RWPE2 (cell line): Measurements from ENCODE around the gene XPR1.
A peak's percentile ranks its signal among the peaks of the same experiment; 100 is the strongest.

Source experiments
- ATAC-seq: fragments of 200-7000 bp; cut with Tn5 transposase; 3 replicates; pipeline ENCODE4 v1.9.1; 2021; ENCODE audit warnings: low read depth
- DNase-seq: peaks from one replicate; pipeline ENCODE4 v3.0.0-alpha.2; 2020; ENCODE audit warnings: low spot score
- H3K27ac ChIP-seq: fragments of 450-650 bp; 2 replicates; pipeline ENCODE4 v1.5.1; 2017; ENCODE audit warnings: mild to moderate bottlenecking; ENCODE audit not compliant: poor library complexity, severe bottlenecking
- H3K27me3 ChIP-seq: fragments of 250-450 bp; sonication (Bioruptor Pico); 2 replicates; pipeline ENCODE4 v1.5.1; 2021; ENCODE audit warnings: mild to moderate bottlenecking, moderate library complexity; ENCODE audit not compliant: insufficient read depth, poor library complexity, severe bottlenecking
- H3K36me3 ChIP-seq: fragments of 250-450 bp; sonication (Bioruptor Pico); 2 replicates; pipeline ENCODE4 v1.5.1; 2020; ENCODE audit warnings: low read depth, mild to moderate bottlenecking, moderate library complexity
- H3K4me1 ChIP-seq: fragments of 250-450 bp; sonication (Bioruptor Pico); 2 replicates; pipeline ENCODE4 v1.5.1; 2021; ENCODE audit warnings: mild to moderate bottlenecking, moderate library complexity; ENCODE audit not compliant: insufficient read depth, poor library complexity, severe bottlenecking
- H3K4me3 ChIP-seq: fragments of 250-450 bp; sonication (Bioruptor Pico); 2 replicates; pipeline ENCODE4 v1.5.1; 2021; ENCODE audit warnings: mild to moderate bottlenecking, moderate library complexity; ENCODE audit not compliant: severe bottlenecking
- H3K9me3 ChIP-seq: fragments of 250-450 bp; sonication (Bioruptor Pico); 2 replicates; pipeline ENCODE4 v1.5.1; 2021; ENCODE audit warnings: mild to moderate bottlenecking, moderate library complexity; ENCODE audit not compliant: severe bottlenecking
- TF ChIP-seq, protein P1 (sequence below): fragments of 450-650 bp; IDR thresholded peaks from one replicate; pipeline ENCODE4 v1.5.1; 2017; ENCODE audit warnings: mild to moderate bottlenecking, moderate library complexity; ENCODE audit not compliant: poor library complexity, severe bottlenecking

The XPR1 gene

DNA sequence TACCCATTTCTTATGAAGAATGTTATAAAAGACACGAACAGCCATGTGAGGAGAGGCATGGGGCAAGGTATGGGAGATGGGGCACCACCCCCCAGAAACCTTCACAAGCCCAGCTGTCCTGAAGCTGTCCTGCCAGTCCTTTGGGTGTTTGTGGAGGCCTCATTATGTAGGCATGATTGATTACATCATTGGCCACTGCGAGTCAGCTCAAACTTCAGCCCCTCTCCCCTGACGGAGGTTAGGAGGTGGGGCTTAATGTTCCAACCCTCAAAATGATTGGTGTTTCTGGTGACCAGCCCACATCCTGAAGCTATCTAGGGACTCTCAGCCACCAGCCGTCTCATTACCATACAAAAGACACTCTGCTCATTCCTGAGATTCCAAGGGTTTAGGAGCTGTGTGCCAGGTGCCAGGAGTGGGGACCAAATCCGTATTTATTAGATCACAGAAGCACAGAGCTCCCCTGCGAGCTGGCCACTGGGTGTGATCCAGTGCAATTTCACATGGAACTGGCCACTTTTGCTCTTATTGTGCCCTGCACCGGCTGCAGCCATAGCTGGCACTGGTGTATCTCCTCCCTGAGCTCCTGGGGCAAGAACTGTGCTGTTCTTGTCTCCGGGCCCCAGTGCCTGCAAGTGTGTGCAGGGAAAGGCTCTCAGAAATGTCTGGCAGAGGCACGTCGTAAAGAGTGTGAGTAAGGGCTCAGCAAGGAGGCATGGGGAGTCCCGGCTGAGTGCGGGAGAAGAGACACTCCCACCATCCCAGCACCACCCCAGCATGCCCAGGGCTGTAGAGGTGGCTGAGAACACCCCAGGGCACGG, 291.4 kb downstream of the XPR1 start:
- ATAC-seq (peak; percentile 69), DNase-seq (no peak)
- H3K36me3 ChIP-seq: no peaks in the 10 kb centered on the region
- no peaks in the 10 kb centered on the region for H3K4me1 ChIP-seq
- H3K4me3 ChIP-seq: no peak overlapping the region
- no peaks in the 10 kb centered on the region for H3K9me3 ChIP-seq
- H3K27ac ChIP-seq: no peak overlapping the region
- TF ChIP-seq, protein P1, sequence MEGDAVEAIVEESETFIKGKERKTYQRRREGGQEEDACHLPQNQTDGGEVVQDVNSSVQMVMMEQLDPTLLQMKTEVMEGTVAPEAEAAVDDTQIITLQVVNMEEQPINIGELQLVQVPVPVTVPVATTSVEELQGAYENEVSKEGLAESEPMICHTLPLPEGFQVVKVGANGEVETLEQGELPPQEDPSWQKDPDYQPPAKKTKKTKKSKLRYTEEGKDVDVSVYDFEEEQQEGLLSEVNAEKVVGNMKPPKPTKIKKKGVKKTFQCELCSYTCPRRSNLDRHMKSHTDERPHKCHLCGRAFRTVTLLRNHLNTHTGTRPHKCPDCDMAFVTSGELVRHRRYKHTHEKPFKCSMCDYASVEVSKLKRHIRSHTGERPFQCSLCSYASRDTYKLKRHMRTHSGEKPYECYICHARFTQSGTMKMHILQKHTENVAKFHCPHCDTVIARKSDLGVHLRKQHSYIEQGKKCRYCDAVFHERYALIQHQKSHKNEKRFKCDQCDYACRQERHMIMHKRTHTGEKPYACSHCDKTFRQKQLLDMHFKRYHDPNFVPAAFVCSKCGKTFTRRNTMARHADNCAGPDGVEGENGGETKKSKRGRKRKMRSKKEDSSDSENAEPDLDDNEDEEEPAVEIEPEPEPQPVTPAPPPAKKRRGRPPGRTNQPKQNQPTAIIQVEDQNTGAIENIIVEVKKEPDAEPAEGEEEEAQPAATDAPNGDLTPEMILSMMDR: no peak
- no peaks in the 10 kb centered on the region for H3K27me3 ChIP-seq

DNA sequence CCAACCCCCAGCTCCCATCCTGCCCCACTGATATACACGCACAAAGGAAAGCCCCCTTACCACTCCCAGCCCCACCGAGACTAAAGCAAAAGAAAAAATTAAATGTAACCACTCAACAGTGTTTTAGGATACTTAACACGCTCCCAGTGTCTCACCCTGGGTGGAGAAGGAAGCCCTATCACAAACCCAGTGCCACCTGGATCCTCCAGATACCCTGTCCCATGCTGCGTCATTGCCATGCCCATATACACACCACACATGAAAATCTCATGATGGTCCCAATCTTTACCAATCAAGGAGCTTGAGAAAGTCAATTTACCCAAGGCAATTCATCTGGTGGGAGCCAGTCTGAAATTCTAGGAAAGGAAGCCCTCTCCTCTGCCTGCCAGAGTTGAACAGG, 292.1 kb downstream of the XPR1 start:
- Histone ChIP-seq H3K27ac (no peak overlapping the region), H3K4me3 (no peak overlapping the region), H3K27me3 (no peaks in the 10 kb centered on the region), H3K4me1 (no peaks in the 10 kb centered on the region), H3K36me3 (no peaks in the 10 kb centered on the region), H3K9me3 (no peaks in the 10 kb centered on the region)
- TF ChIP-seq, protein P1: no peak
- no peak for ATAC-seq
- no peak for DNase-seq

DNA sequence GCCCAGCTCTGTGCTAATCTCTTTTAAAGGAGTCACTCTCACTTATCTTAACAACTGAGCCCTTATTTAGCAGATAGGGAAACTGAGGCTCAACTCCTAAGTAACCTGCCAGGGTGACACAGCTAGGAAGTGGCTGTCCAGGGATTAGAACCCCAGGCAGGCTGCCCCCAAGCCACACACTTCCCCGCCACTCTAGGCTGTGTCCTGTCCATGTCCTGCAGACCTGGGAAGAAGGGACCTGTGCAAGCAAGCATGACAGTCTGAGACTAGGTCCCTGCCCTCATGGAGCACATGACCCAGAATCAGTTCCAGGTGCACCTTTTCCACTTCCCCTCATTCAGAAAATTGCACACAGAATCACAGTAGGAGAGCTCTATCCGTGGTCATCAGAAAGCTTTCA, 293.1 kb downstream of the XPR1 start:
- Histone ChIP-seq H3K9me3 (no peaks in the 10 kb centered on the region), H3K27me3 (no peaks in the 10 kb centered on the region), H3K4me3 (no peak overlapping the region), H3K4me1 (no peaks in the 10 kb centered on the region), H3K27ac (no peak overlapping the region), H3K36me3 (no peaks in the 10 kb centered on the region)
- no peak for ATAC-seq
- no peak for DNase-seq
- TF ChIP-seq, protein P1: no peak

DNA sequence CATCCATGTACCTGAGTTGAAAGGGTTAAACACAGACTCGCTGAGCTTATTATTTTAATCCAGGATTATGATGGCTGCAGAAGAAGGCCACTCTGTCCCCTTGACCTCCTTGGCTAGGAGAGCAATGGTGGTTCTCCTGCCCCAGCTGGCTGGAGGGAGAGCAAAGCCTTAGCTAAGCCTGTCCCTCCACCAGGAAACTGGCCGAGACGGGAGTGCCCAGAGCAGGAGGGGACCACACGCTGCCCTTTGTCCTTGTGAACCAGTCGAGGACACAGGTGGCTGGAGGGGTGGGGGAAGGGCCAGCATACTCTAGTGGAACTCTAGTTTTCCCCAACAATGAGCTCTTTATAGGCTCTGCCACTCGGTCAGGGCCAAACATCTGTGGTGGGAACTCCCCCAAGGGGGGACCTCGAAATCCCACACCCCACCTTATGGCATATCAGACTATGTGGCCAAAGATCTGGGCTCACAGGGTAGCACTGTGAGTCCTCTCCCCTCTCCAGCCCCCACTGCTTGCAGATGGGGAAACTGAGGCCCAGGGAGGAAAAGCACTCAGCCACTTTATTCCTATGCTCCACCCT, 293.7 kb downstream of the XPR1 start:
- ATAC-seq: no peak
- TF ChIP-seq, protein P1: no peak
- no peaks in the 10 kb centered on the region for H3K4me1 ChIP-seq
- DNase-seq: no peak
- no peaks in the 10 kb centered on the region for H3K9me3 ChIP-seq
- H3K4me3 ChIP-seq: no peak overlapping the region
- H3K27me3 ChIP-seq: no peaks in the 10 kb centered on the region
- H3K36me3 ChIP-seq: no peaks in the 10 kb centered on the region
- H3K27ac ChIP-seq: no peak overlapping the region
